Measurements from ENCODE around the gene DNASE2.
"Not testable (repeated sequence)": the region's sequence is repeated elsewhere in the genome, so short reads cannot be mapped to it uniquely, and the experiment has no call there.

DNASE2 gene

DNA sequence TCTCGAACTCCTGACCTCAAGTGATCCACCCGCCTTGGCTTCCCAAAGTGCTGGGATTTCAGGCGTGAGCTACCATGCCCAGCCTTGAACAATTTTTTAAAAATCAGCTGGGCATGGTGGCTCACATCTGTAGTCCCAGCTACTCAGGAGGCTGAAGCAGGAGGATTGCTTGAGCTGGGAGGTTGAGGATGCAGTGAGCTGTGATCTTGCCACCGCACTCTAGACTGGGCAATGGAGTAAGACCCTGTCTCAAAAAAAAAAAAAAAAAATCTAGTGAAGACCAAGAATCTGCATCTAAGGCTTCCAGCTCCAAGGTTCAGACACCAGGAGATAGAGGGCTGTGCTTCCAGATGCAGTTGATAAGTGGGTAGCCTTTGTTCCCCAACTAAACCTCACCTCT, 17.1 kb downstream of the DNASE2 start:
- no peak for DNase-seq (ENCODE audit: low spot score)

DNA sequence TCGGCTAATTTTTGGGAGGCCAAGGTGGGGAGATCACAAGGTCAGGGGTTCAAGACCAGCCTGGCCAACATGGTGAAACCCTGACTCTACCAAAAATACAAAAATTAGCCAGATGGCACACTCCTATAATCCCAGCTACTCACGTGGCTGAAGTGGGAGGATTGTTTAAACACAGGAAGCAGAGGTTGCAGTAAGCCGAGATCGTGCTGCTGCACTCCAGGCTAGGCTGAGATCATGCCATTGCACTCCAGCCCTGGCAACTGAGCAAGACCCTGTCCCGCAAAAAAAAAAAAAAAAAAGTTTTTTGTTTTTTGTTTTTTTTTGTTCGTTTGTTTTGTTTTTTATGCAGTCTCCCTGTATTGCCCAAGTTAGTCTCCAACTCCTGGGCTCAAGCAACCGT, 21.7 kb downstream of the DNASE2 start:
- no peak for DNase-seq (ENCODE audit: low spot score)

DNA sequence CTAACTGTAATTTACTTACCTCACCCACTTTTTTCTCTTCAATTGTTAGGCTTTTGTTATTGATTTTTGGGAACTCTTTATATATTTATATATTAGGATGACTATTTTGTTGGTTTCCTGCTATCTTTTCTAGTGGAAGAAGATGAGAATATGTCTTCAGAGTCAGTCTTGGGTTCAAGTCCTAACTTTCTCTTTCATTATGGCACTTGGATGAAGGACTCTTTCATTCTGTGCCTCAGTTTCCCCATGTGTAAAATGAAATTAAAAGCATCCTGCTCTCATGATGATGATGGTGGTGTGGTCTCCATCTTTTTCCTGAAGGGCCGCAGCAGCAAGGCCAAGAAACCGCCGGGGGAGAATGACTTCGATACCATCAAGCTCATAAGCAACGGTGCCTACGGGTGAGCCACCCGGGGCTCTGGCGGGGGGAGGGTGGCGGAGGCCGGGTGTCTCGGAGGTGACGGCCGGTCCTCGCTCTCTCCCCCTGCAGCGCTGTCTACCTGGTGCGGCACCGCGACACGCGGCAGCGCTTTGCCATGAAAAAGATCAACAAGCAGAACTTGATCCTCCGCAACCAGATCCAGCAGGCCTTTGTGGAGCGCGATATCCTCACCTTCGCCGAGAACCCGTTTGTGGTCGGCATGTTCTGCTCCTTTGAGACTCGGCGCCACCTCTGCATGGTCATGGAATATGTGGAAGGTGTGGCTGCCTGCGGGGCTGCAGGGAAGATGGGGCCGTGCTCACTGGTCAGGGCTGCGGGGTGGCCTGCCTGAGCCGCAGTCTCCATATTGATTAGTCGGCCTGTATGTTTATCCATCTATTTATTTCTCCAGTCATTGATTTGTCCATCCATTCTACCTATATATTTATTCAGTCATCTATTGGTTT, 23.0 kb downstream of the DNASE2 start:
- DNase-seq (ENCODE audit: low spot score): no peak

DNA sequence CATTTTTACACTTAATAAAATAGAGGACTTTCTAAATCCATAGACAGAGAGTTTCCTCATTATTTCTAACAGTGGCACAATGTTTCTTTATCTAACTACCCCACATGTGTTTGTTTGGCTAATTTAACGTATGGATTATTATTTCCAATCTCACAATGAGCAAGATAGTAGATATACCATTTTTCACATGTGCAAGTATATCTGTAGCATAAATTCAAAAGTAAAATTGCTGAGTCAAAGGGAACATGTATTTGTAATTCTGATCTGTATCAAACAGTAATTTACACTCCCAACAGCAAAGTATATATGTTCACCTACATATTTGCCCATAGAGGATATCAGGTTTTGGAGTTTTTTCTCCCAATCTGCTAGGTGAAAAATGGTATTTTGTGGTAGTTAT, 24.6 kb downstream of the DNASE2 start:
- no peak for DNase-seq (ENCODE audit: low spot score)

DNA sequence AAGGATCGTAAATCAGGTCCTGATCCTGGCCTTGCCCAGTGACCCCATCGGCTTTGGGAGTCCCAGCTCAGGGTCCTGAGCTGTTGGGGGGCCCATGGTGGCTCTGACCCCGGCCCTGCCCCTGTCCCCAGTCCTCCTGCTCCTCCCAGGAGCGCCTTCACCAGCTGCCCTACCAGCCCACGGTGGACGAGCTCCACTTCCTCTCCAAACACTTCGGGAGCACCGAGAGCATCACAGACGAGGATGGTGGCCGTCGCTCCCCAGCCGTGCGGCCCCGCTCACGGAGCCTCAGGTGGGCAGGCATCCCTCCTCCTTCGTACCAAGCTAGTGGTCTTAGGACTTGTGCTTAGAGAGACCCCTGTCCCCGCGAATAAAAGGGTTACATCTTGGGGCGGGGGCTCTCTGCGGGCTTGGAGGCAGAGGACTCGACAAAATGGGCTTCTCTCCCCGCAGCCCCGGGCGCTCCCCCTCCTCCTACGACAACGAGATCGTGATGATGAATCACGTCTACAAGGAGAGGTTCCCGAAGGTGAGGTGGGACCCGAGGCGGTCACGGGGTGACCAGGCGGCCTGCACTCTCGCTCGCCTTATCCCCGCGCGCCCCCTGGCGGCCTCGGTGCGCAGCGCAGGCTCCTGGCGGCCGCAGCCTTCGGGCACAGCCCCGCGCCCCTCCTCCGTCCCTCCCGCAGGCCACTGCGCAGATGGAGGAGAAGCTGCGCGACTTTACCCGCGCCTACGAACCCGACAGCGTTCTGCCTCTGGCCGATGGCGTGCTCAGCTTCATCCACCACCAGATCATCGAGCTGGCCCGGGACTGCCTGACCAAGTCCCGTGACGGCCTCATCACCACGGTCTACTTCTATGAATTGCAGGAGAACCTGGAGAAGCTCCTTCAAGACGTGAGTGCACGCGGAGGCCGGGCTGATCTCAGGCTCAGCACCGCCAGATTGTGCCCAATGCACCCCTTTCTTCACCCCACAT, 33.8 kb downstream of the DNASE2 start:
- peak; percentile 65 for DNase-seq (ENCODE audit: low spot score)

- DNase-seq (ENCODE audit: low spot score): not testable (repeated sequence)
These were observed 34.6 kb downstream of the DNASE2 start for GRCh38 chr19:12846613-12847012.

DNA sequence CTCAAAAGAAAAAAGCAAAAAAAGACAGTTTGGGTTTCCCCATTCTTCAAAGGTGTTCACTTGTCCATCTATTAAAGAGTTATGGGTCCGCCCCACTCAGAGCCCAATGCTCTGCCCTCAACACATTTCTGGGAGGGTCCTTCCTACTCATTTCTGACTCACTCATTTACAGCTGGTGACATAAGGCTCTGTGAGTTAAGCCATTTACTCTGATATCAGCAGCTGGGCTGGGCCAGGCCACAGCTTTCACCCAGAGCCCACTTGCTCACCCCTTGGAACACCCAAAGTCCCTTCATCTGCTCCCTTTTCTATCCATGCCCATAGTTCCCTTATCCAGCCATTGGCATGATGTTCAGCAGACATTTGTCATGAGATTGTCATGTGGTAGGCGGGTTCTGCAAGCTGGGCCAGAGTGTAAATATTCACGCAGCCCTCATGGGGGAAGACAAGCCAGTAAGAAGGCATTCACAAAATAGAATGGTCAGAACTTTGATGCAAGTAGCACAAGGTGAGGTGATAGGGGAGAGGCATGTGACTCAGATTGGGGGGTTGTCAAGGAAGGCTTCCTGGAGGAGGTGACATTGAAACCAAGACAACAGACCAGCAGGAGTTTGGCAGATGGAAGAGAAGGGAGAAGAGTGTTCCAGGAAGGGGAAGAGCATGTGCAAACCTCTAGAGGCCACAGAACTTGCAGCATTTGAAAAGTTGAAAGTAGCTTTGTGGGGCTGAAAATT, 37.1 kb downstream of the DNASE2 start:
- DNase-seq (ENCODE audit: low spot score): no peak

- no peak for DNase-seq (ENCODE audit: low spot score)
These were observed 37.9 kb downstream of the DNASE2 start for GRCh38 chr19:12843328-12843727.

DNA sequence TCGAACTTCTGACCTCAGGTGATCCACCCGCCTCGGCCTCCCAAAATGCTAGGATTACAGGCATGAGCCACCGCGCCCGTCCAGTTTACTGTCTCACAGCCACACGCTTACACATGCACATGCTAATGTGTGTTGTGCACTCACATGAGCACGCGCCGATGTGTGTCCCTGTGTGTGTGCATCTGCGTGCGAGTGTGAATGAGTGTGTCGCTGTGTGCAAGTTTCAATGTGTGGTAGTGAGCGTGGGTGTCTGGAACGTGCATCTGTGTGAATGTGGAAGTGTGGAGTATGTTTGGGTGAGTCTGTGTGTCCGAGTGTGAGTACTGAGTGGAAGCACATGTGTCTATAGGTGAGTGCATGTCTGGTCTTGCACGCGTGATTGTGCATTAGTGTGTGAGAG, 38.7 kb downstream of the DNASE2 start:
- DNase-seq (ENCODE audit: low spot score): no peak

GRCh38 chr19:12841094-12841493, 40.2 kb downstream of the DNASE2 start:
- no peak for DNase-seq (ENCODE audit: low spot score)

DNA sequence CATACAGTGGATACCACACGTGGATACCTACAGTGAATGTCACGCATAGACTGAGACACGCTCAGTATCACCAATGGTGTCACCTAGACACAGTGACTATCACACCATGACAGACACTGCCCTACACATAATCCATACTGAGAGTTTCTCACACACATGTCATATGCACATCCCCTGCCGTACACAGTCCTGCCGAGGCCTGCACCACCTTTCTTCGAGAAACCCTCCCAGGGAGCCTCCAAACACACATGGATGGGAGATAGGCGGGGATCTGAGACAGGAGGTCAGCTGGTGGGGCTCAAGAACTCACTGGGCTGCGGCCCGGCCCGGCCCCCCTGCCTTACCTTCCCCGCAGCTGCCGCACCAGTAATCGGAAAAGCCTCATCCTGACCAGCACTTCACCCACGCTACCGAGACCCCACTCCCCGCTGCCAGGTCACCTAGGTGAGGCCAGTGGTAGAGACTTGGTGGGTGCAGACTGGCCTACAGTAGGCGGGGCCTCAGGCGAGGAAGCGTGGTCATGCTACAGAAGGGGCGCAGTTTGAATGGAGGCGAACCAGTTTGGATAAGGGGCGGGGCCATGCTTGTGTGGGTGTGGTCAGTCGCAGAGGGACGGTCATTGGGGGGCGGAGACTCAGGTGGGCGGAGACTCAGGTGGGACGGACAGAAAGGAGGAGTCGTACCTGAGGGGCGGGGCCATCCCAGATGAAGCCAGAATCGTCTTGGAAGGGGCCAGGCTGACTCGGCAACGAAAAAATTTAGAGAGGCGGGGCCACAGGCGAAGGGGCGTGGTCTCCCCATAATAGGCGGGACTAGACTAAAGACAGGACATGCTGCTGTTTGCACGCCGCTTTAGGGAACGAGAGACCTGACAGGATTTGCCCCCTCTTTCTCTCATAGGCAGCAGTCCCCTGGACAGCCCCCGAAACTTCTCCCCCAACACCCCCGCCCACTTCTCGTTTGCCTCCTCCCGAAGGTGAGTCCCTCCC, 40.9 kb downstream of the DNASE2 start:
- no peak for DNase-seq (ENCODE audit: low spot score)

GRCh38 chr19:12838886-12839756, 42.1 kb downstream of the DNASE2 start:
- DNase-seq (ENCODE audit: low spot score): no peak

- DNase-seq (ENCODE audit: low spot score): peak; percentile 33
These were observed 42.9 kb downstream of the DNASE2 start, which contains the start of gene MAST1 for GRCh38 chr19:12838182-12838885. MAST1 (plus strand) TSS chr19:12838515; CDS start chr19:12838573, 58 bp downstream.

DNA sequence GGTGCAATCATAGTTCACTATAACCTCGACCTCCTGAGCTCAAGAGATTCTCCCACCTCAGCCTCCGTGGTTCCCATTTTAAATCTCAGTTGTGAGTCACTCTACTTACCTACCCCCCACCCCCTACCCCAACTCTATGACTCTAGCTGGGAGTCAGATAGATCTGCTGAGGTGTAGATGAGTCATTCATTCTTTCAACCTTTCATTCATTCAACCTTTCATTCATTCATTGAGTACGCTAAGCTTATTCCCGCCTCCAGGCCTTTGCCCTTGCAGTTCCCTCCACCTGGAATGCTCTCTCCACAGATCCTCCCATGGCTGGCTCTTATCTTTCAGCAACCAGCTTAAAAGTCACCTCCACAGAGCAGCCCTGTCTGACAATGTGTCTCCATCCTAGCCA, 44.0 kb downstream of the DNASE2 start:
- no peak for DNase-seq (ENCODE audit: low spot score)

GRCh38 chr19:12836529-12836863, 44.8 kb downstream of the DNASE2 start:
- DNase-seq (ENCODE audit: low spot score): no peak

GRCh38 chr19:12834976-12835757, 46.1 kb downstream of the DNASE2 start:
- no peak for DNase-seq (ENCODE audit: low spot score)

DNA sequence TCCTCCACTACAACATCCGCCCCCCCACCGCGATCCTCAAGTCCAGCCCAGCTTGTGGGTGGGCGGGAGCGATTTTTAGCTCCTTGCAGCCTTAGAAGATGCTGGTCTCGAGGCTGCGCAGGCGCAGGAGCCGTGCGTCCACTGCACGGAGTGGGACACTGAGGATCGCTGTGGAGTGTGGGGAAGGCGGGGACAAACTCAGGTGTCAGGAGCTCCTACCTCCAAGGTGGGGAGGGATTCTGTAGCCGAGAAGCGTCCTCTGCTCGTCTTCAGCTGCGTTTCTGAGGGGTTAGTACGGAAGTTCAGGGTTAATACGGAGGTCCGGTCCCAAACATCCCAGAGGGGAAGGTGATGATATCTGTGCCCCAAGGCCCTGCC, 46.7 kb downstream of the DNASE2 start, which contains the start of gene RTBDN:
TSS of gene RTBDN (minus strand) at position 14 of the 378 bp plus-strand sequence. CDS start 4,600 bp downstream, outside the sequence.
- no peak for DNase-seq (ENCODE audit: low spot score)

Data from CD4-positive, alpha-beta T cell treated with Interleukin-6 at 100 ng/mL for 8 hours (primary cell).